Cardiac fibroblast (primary cell): ENCODE results near the gene UTS2R.

ENCODE experiments used
- DNase-seq, 2 donors: peaks; one replicate each; pipeline versions ENCODE4 v3.0.0 to v3.0.0-alpha.2; 2010; ENCODE audit warnings: low read depth in 2 of 2
- H3K4me3 ChIP-seq, 2 donors: replicated peaks in 1 of 2; 1 replicate in 1 of 2; 2 replicates in 1 of 2; pipeline ENCODE4 v1.5.1; 2011; ENCODE audit warnings: low read depth in 2 of 2, low read length in 2 of 2, mild to moderate bottlenecking in 2 of 2, moderate library complexity in 1 of 2
- TF ChIP-seq, protein P1 (sequence below): IDR thresholded peaks from one replicate; pipeline ENCODE4 v1.5.1; 2011; ENCODE audit warnings: low read depth, mild to moderate bottlenecking, low read length, inconsistent platforms

Gene UTS2R

DNA sequence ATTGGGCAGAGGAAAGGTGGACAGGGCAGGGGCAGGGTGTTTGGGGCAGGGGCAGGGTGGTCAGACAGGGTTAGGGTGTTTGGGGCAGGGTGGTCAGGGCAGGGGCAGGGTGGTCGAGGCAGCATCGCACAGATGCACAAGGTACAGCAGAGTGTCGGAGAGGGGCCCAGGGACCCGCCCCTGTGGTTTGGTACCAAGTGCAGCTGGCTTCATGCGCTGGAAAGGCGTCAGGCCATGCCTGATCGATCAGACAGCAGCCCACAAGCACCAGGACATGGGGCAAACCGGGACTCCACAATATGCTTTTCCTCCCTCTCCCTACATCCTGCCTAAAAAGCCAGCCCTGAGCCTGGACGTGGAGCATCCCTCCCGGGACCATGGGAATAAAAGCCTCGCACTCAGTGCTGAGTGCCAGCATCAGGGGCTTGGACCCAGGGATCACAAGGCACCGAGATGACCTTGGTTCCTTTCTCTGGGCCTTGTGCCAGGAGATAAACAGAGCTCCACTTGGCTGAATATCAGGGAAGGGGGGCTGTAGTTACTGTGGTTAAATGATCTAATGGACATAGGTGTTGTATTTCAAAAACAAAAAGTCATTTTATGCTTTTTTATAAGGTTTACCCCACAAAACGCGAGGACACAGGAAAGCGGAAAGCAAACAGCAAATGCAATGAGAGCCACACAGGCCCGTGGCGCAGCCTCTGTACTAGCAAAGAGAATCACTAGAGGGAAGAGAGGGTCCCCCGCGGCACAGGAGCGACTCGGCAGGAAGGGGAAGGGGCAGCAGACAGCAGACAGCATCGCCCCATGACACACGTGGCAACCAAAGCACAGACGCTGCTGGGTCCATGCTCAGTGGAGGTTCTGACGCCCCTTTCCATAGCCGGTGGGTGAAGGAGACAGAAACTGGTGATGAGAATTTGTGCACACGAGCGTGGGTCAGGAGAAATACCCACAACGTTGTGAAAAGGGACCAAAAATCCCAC lies 41.3 kb downstream of the UTS2R start:
- TF ChIP-seq, protein P1, sequence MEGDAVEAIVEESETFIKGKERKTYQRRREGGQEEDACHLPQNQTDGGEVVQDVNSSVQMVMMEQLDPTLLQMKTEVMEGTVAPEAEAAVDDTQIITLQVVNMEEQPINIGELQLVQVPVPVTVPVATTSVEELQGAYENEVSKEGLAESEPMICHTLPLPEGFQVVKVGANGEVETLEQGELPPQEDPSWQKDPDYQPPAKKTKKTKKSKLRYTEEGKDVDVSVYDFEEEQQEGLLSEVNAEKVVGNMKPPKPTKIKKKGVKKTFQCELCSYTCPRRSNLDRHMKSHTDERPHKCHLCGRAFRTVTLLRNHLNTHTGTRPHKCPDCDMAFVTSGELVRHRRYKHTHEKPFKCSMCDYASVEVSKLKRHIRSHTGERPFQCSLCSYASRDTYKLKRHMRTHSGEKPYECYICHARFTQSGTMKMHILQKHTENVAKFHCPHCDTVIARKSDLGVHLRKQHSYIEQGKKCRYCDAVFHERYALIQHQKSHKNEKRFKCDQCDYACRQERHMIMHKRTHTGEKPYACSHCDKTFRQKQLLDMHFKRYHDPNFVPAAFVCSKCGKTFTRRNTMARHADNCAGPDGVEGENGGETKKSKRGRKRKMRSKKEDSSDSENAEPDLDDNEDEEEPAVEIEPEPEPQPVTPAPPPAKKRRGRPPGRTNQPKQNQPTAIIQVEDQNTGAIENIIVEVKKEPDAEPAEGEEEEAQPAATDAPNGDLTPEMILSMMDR: no peak
- no peak for DNase-seq
- H3K4me3 ChIP-seq: no peak overlapping the region

DNA sequence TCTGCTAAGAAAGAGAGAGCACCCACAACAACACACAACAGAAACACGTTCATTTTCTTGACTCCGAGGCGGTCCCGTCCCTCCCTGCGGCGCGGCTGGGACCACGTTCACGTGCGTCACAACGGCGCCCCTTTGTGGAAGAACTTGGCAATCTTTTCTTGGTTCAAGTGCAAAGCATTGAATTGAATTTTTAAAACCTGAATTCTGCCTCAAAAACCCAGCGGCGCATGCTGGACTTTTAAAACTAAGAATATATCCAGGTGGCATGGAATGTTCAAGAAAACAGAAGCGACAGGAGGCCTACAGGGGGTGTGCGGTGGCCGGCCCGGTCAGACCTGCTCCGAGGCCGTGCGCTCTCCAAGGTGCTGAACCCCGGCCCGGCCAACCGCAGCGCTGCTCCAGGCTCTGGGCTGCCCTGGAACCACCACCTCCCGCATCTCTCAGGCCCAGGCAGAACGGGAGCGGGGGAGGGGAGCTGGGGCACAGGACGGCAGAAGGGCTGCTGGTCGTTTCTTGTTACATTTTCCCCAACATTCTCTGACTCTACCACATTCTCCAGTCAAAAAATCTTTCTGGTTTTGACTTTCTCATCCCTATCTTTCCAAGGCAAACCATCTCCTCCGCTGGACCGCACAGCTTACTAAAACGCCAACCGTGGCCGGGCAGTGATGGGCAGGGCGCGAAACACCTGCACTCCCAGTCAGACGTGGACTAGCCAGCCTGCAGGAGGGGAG lies 43.1 kb downstream of the UTS2R start:
- TF ChIP-seq, protein P1: peak; percentile 64
- no peak overlapping the region for H3K4me3 ChIP-seq
- peak; percentile 76 to 81 for DNase-seq

DNA sequence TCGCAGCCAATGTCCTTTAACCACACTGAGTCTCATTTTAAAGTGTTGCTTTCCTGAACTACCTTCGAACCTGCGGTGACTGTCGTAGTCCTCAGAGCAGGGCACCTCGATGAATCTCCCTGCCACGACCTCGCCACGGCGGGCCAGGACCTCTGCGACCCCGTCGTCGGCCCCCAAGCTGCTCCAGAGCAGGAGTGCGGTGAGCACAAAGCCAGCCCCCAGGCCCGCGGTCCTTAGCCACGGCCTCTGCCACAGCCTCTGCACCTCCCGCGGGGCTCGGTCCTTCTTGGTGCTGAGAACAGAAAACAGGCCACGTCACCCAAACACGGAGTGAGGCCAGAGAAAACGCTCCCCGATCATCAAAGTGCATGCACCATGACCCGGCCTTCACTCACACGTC lies 43.8 kb downstream of the UTS2R start:
- no peak overlapping the region for H3K4me3 ChIP-seq
- TF ChIP-seq, protein P1: no peak
- DNase-seq: no peak

DNA sequence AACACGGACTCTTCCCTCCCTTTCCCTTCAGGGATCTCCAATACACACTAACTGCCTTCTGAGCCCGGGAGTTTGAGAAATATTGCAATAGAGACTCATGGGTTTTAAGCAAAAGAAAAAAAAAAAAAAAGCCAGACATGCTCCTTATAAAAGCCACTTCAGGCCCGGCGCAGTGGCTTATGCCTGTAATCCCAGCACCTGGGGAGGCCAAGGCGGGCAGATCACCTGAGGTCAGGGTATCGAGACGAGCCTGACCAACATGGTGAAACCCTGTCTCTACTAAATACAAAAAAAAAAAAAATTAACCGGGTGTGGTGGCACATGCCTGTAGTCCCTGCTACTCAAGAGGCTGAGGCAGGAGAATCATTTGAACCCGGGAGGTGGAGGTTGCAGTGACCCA lies 44.2 kb downstream of the UTS2R start:
- H3K4me3 ChIP-seq: no peak overlapping the region
- TF ChIP-seq, protein P1: no peak
- no peak for DNase-seq

DNA sequence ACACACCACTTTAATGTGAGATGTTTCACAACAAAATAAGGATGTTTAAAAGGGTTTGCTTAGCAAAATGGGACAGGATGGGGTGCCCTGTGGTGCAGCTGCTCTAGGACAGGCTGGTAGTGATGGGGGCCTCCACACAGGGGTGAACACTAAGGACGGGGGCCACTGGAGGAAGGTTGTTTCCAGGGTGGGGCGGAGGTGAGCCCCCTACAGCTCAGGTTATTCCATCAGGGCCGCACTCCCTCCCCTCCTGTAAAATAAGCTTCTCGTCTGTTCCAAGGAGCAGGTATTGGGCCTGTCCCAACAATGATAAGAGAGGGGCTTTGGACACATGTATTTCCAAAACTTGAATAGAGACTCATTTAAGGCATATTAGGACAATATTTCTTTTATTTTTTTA lies 44.7 kb downstream of the UTS2R start:
- TF ChIP-seq, protein P1: no peak
- no peak for DNase-seq
- no peak overlapping the region for H3K4me3 ChIP-seq

DNA sequence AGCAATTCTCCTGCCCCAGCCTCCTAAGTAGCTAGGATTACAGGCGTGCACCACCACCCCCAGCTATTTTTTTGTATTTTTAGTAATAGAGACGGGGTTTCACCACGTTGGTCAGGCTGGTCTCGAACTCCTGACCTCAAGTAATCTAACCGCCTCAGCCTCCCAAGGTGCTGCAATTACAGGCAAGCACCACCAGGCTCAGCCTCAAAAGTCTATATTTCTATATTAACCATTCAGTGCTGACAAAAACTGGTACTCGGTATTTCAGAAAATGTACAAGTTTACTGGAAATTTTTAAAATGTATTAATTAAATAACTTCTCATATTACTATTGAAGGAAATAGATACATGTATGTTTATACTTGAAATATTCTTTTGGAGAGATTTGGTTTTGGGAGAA lies 45.2 kb downstream of the UTS2R start:
- H3K4me3 ChIP-seq: no peak overlapping the region
- DNase-seq: no peak
- TF ChIP-seq, protein P1: peak; percentile 21
